ENCODE results near the gene BET1L. TPM values are rescaled to one million over a fixed set of nuclear protein-coding genes. Genes with fewer than 3 reads are reported as not detected.

Gene BET1L
- total and polyA plus RNA-seq, 10 of the 15 experiments (the other 5 are each of a cell fraction or from before 2014, with no cell fraction given): 6.7 to 55.4 (median 39.7) TPM

DNA sequence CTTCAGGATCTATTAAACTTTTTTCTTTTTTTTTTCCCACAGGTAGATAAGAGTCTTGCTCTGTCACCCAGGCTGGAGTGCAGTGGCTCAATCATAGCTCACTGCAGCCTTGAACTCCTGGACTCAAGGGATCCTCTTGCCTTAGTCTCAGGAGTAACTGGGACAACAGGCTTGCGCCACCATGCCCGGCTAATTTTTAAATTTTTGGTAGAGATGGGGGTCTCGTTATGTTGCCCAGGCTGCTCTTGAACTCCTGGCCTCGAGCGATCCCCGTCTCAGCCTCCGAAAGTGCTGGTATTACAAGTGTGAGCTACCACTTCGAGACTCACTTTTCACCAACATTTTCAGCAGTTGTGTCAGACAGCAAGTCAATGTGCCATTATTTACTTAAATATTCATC, 28.0 kb upstream of the BET1L start:
- CTCF ChIA-PET: interaction anchor here (0.8 to 1.4 kb wide), 3 partner anchors 19 to 74 kb away, joined by 3 to 4 read pairs (median 3); partner anchors contain the start of gene BET1L
- Histone ChIP-seq H3K4me3 (peak overlapping the region; percentile 80), H3K79me2 (ENCODE audit: control insufficient read depth, insufficient read depth, low read length) (peaks cover 38% of the 10 kb centered on the region), H4K20me1 (ENCODE audit: control insufficient read depth, insufficient read depth) (no peaks in the 10 kb centered on the region), H3K9me3 (replicated peaks; ENCODE audit: control insufficient read depth, insufficient read depth, low read length) (no peaks in the 10 kb centered on the region), H3K27ac (ENCODE audit: control insufficient read depth, insufficient read depth) (peak overlapping the region; percentile 71), H3K36me3 (ENCODE audit: control insufficient read depth in 2 of 2, insufficient read depth in 2 of 2, low read length in 1 of 2) (0 out of 4 replicates have a peak, but pooled peaks cover 0 to 10% of the 10 kb centered on the region in 2 experiments), H2AFZ (ENCODE audit: control insufficient read depth, low read depth, low read length) (no peak overlapping the region), H3K27me3 (replicated peaks in 1 of 2; ENCODE audit: control insufficient read depth in 2 of 2, insufficient read depth in 2 of 2, low read length in 1 of 2) (no peaks in the 10 kb centered on the region), H3K4me2 (ENCODE audit: control insufficient read depth, insufficient read depth) (peak overlapping the region; percentile 98), H3K9ac (ENCODE audit: control insufficient read depth, insufficient read depth, low read length) (peak overlapping the region; percentile 86), H3K4me1 (ENCODE audit: control insufficient read depth, insufficient read depth, low read length) (no peaks in the 10 kb centered on the region)
- TSS peak; percentile 78 for BruUV-seq (replicated peaks)
- ATAC-seq (no peak), FAIRE-seq (no peak), DNase-seq (ENCODE audit: low read depth, low spot score) (no peak)
- RAD21 ChIA-PET (ENCODE audit: unreplicated experiment): interaction anchor here (0.8 to 1.9 kb wide), 2 partner anchors 23 to 28 kb away, joined by 3 to 6 read pairs; partner anchors contain the start of genes BET1L and RIC8A
- POLR2A ChIA-PET: interaction anchor here (1.1 to 2.6 kb wide), 3 partner anchors 16 to 117 kb away, joined by 3 to 12 read pairs (median 4); partner anchors contain the start of genes BET1L and RIC8A
- intact Hi-C loops (cut with micrococcal nuclease; ENCODE audit: unreplicated experiment): no loop called here
- SMC1A ChIA-PET (ENCODE audit: uncharacterized antibody, unreplicated experiment): interaction anchor here (0.6 to 1.3 kb wide), 4 partner anchors 15 to 278 kb away, joined by 3 to 4 read pairs (median 3); no protein-coding TSS in a partner anchor
- WGBS (ENCODE audit: insufficient coverage, insufficient replicate concordance, low lambda C conversion rate, missing lambda C conversion rate): 80% methylated on average over 8 of the region's 8 CpGs
- in situ Hi-C loops (cut with MboI): no loop called here
- no peak for TF ChIP-seq POLR2A (IDR thresholded peaks at IDR 0.05; ENCODE audit: low read depth, low read length)
- TF ChIP-seq, protein P1, sequence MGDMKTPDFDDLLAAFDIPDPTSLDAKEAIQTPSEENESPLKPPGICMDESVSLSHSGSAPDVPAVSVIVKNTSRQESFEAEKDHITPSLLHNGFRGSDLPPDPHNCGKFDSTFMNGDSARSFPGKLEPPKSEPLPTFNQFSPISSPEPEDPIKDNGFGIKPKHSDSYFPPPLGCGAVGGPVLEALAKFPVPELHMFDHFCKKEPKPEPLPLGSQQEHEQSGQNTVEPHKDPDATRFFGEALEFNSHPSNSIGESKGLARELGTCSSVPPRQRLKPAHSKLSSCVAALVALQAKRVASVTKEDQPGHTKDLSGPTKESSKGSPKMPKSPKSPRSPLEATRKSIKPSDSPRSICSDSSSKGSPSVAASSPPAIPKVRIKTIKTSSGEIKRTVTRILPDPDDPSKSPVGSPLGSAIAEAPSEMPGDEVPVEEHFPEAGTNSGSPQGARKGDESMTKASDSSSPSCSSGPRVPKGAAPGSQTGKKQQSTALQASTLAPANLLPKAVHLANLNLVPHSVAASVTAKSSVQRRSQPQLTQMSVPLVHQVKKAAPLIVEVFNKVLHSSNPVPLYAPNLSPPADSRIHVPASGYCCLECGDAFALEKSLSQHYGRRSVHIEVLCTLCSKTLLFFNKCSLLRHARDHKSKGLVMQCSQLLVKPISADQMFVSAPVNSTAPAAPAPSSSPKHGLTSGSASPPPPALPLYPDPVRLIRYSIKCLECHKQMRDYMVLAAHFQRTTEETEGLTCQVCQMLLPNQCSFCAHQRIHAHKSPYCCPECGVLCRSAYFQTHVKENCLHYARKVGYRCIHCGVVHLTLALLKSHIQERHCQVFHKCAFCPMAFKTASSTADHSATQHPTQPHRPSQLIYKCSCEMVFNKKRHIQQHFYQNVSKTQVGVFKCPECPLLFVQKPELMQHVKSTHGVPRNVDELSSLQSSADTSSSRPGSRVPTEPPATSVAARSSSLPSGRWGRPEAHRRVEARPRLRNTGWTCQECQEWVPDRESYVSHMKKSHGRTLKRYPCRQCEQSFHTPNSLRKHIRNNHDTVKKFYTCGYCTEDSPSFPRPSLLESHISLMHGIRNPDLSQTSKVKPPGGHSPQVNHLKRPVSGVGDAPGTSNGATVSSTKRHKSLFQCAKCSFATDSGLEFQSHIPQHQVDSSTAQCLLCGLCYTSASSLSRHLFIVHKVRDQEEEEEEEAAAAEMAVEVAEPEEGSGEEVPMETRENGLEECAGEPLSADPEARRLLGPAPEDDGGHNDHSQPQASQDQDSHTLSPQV (IDR thresholded peaks at IDR 0.05): no peak
- TF ChIP-seq, protein P2, sequence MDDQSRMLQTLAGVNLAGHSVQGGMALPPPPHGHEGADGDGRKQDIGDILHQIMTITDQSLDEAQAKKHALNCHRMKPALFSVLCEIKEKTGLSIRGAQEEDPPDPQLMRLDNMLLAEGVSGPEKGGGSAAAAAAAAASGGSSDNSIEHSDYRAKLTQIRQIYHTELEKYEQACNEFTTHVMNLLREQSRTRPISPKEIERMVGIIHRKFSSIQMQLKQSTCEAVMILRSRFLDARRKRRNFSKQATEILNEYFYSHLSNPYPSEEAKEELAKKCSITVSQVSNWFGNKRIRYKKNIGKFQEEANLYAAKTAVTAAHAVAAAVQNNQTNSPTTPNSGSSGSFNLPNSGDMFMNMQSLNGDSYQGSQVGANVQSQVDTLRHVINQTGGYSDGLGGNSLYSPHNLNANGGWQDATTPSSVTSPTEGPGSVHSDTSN (IDR thresholded peaks at IDR 0.05; ENCODE audit: insufficient replicate concordance, low read depth, low read length): no peak
- TF ChIP-seq, protein P3, sequence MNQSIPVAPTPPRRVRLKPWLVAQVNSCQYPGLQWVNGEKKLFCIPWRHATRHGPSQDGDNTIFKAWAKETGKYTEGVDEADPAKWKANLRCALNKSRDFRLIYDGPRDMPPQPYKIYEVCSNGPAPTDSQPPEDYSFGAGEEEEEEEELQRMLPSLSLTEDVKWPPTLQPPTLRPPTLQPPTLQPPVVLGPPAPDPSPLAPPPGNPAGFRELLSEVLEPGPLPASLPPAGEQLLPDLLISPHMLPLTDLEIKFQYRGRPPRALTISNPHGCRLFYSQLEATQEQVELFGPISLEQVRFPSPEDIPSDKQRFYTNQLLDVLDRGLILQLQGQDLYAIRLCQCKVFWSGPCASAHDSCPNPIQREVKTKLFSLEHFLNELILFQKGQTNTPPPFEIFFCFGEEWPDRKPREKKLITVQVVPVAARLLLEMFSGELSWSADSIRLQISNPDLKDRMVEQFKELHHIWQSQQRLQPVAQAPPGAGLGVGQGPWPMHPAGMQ (IDR thresholded peaks at IDR 0.05; ENCODE audit: borderline replicate concordance): no peak
- TF ChIP-seq ZBED1 (IDR thresholded peaks at IDR 0.05; ENCODE audit: borderline replicate concordance): no peak
- TF ChIP-seq RELA (IDR thresholded peaks at IDR 0.05; ENCODE audit: borderline replicate concordance, partially characterized antibody): no peak
- no peak for TF ChIP-seq POLR2AphosphoS5 (IDR thresholded peaks at IDR 0.05; ENCODE audit: low read length)
- no peak for TF ChIP-seq ZZZ3 (IDR thresholded peaks at IDR 0.05; ENCODE audit: control insufficient read depth, insufficient read length, low read depth)
- TF ChIP-seq SMAD1 (IDR thresholded peaks at IDR 0.05; ENCODE audit: low read depth, partially characterized antibody): no peak
- no peak for TF ChIP-seq ZNF207 (IDR thresholded peaks at IDR 0.05; ENCODE audit: borderline replicate concordance)
- TF ChIP-seq, protein P4, sequence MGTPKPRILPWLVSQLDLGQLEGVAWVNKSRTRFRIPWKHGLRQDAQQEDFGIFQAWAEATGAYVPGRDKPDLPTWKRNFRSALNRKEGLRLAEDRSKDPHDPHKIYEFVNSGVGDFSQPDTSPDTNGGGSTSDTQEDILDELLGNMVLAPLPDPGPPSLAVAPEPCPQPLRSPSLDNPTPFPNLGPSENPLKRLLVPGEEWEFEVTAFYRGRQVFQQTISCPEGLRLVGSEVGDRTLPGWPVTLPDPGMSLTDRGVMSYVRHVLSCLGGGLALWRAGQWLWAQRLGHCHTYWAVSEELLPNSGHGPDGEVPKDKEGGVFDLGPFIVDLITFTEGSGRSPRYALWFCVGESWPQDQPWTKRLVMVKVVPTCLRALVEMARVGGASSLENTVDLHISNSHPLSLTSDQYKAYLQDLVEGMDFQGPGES (IDR thresholded peaks at IDR 0.05): no peak
- TF ChIP-seq, protein P5, sequence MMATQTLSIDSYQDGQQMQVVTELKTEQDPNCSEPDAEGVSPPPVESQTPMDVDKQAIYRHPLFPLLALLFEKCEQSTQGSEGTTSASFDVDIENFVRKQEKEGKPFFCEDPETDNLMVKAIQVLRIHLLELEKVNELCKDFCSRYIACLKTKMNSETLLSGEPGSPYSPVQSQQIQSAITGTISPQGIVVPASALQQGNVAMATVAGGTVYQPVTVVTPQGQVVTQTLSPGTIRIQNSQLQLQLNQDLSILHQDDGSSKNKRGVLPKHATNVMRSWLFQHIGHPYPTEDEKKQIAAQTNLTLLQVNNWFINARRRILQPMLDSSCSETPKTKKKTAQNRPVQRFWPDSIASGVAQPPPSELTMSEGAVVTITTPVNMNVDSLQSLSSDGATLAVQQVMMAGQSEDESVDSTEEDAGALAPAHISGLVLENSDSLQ (IDR thresholded peaks at IDR 0.05): no peak
- TF ChIP-seq RAD21 (IDR thresholded peaks at IDR 0.05; ENCODE audit: insufficient read depth, low read depth, low read length): no peak

Data from GM12878 (cell line).